ENCODE data around the gene THAP7. TPM values are rescaled to one million over a fixed set of nuclear protein-coding genes. Genes with fewer than 3 reads are reported as not detected.

The THAP7 gene
- total and polyA plus RNA-seq, 2 of the 13 experiments (the other 11 are each of a cell fraction or from before 2014, with no cell fraction given) = 13.0 to 25.5 TPM

- H3K4me3 ChIP-seq (replicated peaks in 1 of 3; ENCODE audit: insufficient read depth in 1 of 3, low read depth in 2 of 3, low read length in 3 of 3) = no peak overlapping the region
Measured at GRCh38 chr22:21043860-21044535, 42.1 kb upstream of the THAP7 start.

More at GRCh38 chr22:21043860-21044535, 42.1 kb upstream of the THAP7 start:
- 44% methylated on average over 12 of the region's 15 CpGs for WGBS (ENCODE audit: low lambda C conversion rate)
- CTCF ChIA-PET (ENCODE audit: low intra/inter-chr PET ratio, low total read pairs) = no interaction called here
- Histone ChIP-seq H3K4me1 (ENCODE audit: insufficient read depth, low read length) (peaks cover 12% of the 10 kb centered on the region; the same call in 1 of the 2 replicates), H3K27me3 (ENCODE audit: control insufficient read depth in 1 of 2, insufficient read depth in 2 of 2, low read length in 2 of 2) (peaks cover 4 to 33% of the 10 kb centered on the region in 2 experiments; a peak in 4 of 5 replicates), H4K20me1 (ENCODE audit: insufficient read depth, low read length) (no peaks in the 10 kb centered on the region; the same call in 1 of the 2 replicates), H3K9ac (ENCODE audit: insufficient read depth, low read depth, low read length) (no peak overlapping the region), H3K4me2 (ENCODE audit: low read depth, low read length) (no peak overlapping the region), H3K27ac (ENCODE audit: extremely low read length, insufficient read depth, low read length) (no peak overlapping the region), H2AFZ (ENCODE audit: low read length) (no peak overlapping the region), H3K79me2 (ENCODE audit: insufficient read depth, low read length) (no peaks in the 10 kb centered on the region), H3K9me3 (ENCODE audit: low read length) (no peaks in the 10 kb centered on the region), H3K36me3 (replicated peaks in 1 of 2; ENCODE audit: control insufficient read depth in 1 of 2, insufficient read depth in 2 of 2, low read length in 2 of 2) (no peaks in the 10 kb centered on the region)
- ATAC-seq (no peak), DNase-seq (ENCODE audit: low spot score) (no peak), FAIRE-seq (no peak)
- BruUV-seq (replicated peaks) = no TSS peak
- intact Hi-C loops (cut with micrococcal nuclease; ENCODE audit: unreplicated experiment) (no loop called here), in situ Hi-C loops (cut with HindIII; ENCODE audit: extremely low pct_ligation_motif_present, low pct_unique_long_range_greater_than_20kb) (no loop called here)
- POLR2A ChIA-PET = no interaction called here
- no peak for TF ChIP-seq ZNF407 (CRISPR knock-in tag; IDR thresholded peaks at IDR 0.05; ENCODE audit: not compliant biosample characterization)
- TF ChIP-seq SMAD3 (CRISPR knock-in tag; IDR thresholded peaks at IDR 0.05) = no peak
- TF ChIP-seq TFDP2 (CRISPR knock-in tag; IDR thresholded peaks at IDR 0.05) = no peak
- no peak for TF ChIP-seq TOPORS (CRISPR knock-in tag; IDR thresholded peaks at IDR 0.05)
- no peak for TF ChIP-seq KLF15 (CRISPR knock-in tag; IDR thresholded peaks at IDR 0.05; ENCODE audit: borderline replicate concordance)
- no peak for TF ChIP-seq ZNF280B (CRISPR knock-in tag; IDR thresholded peaks at IDR 0.05; ENCODE audit: borderline replicate concordance)
- no peak for TF ChIP-seq HNRNPL (IDR thresholded peaks at IDR 0.05; ENCODE audit: low read depth, low read length)
- TF ChIP-seq NR0B2 (CRISPR knock-in tag; IDR thresholded peaks at IDR 0.05) = no peak
- no peak for TF ChIP-seq CREB1 (IDR thresholded peaks at IDR 0.05)
- no peak for TF ChIP-seq CREB1 (CRISPR knock-in tag; IDR thresholded peaks at IDR 0.05)
